HG03520 (cell line): ENCODE data around the gene B4GALT1.
A peak's percentile ranks its signal among the peaks of the same experiment; 100 is the strongest.

Source experiments
- ATAC-seq: cut with Tn5 transposase; IDR thresholded peaks from one replicate; pipeline ENCODE4 v1.9.1; 2021; ENCODE audit warnings: mild to moderate bottlenecking, moderate library complexity; ENCODE audit not compliant: unreplicated experiment

B4GALT1 gene

GRCh38 chr9:33142535-33142934 lies 24.6 kb downstream of the B4GALT1 start:
- ATAC-seq = no peak

- no peak for ATAC-seq
Observed at GRCh38 chr9:33140401-33141360, 26.5 kb downstream of the B4GALT1 start.

DNA sequence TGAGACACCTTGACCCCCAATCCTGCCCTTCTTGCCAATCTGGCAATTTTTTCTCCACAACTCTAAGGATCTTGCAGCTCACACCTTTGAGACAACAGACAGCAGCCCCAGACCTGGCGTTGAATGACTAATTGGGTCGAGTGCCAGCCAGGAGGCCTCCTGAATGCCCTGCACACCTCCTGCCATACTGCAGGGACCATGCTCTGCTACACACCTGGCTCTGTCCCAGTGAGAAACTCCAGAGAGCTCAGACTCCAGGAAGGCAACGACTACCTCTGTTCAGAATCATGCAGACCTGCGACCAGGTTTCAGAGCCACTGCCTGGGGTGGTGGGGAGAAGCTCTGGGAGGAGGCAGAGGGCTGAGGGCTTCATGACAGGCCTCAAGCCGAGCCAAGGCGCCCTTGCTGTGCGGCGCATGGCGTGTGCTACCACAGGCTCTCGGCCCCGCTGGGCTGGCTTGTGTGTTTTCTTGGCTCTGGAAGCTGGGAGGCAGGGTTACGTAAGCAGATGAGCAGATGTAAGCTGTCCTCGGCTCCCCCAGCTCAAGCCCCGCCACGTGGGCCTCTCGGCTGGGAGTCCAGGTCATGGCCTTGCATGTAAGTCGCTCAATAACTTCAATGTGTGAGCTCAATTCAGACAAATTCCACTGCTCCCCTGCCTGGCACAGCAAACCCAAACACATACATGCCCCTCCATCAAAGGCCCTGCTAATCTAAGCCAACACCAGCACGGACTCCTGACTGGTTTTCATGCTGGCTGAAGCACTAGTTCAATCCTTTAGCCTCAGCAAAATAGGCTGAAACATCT lies 27.5 kb downstream of the B4GALT1 start:
- no peak for ATAC-seq

DNA sequence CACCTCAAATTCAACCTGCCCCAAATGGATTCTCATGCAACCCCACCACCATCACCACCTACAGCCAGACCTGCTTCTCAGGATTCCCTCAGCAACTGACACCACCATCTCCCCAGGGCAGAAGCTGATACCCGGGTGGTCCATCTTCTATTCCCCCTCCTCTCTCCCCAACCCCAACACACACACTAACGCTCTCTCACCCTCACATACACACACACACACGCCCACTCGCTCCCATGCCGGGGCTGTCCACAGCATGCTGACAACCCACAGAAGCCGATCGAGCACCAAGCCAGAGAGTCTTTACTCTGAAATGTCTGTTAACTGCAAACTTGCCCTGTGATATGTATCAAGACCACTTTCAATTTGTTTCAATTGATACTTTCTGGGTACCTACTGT lies 28.4 kb downstream of the B4GALT1 start:
- ATAC-seq = no peak

DNA sequence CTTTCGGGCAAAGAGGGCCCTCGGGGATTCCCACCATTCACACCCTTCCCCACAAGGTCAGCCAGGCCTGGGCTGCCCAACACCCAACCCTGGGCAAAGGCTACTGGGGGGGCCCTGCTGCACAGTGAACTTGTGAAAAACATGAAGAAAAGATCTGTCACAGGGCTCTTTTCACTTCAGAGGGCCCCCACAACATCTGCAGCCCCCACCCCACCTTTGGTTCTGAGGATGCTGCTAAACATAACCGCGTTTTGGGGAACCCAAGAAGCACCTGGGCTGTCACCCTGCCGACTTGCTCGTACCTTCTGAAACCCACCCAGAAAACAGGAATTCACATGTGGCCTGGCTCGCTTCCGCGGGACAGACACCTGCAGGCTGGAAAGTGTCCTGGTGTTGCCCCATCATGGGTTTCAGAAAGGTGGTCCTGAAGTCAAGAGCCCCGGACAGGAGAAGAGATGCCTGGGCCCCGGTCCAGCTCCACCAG lies 29.3 kb downstream of the B4GALT1 start:
- no peak for ATAC-seq

DNA sequence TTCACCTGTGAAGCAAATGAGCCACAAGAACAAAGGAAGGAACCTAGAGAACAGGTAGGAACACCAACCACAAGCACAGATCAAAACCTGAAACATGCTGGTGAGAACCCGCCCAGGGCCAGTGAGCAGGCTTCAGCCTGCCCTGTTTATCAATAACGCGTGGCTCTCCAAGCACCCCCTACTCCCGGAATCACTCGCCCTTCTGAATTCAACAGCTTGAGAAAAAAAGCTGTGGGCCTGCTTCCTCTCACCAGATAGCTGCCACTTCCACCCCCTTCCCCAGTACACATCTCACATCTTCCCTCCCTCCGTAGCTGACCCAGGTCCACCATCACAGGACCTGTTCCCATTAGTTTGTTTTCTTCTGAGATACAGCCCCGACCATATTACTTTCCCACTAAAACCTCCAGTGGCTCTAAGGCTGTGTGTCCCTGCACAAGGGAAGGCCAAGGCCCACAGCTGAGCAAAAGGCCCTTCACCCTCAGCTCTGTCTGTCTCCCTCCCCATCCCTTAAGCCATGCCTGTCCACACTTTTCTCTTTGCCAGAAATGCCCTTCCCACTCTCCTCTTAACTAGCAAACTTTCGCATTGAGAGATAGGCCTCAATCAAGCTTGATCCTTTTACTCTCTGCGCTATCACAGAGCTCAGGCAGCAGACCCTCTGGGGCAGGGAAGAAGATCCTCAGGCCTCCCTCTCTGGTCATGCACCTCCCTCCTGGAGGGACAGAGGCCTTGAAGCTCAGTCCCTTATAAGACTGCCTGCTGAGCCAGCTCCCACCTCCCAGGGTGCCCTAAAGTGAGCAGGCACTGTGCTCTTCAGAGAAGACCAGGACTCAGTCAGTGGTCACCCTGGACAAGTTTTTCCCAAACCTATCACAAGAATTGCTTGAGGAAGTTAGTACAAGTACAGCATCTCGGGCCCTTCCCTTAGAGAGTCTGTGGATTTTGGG lies 30.1 kb downstream of the B4GALT1 start:
- peak; percentile 34 for ATAC-seq

- ATAC-seq = no peak
Observed at GRCh38 chr9:33135470-33135958, 31.6 kb downstream of the B4GALT1 start.

DNA sequence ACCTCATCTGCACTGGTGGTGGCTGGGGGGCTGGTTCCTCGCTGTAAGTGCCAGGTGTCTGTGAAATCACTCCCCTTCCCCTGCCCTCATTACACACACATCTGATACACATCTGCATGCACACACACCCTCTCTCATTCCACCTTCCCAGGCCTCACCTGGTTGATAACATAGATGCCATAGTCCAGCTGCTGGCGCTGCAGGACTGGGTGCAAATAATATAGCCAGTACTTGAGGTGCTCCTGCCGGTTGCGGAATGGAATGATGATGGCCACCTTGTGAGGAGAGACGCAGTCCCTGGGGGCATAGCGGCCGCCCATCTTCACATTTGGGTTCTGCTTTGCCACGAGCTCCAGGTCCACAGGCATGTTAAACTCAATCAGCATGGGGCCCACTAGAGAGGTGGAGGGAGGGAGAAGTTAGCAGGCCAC lies 32.1 kb downstream of the B4GALT1 start:
- no peak for ATAC-seq

GRCh38 chr9:33133186-33133585 lies 34.0 kb downstream of the B4GALT1 start:
- ATAC-seq = no peak

GRCh38 chr9:33131790-33132772 lies 35.1 kb downstream of the B4GALT1 start:
- no peak for ATAC-seq

- ATAC-seq = no peak
Observed at GRCh38 chr9:33130961-33131789, 36.0 kb downstream of the B4GALT1 start.

DNA sequence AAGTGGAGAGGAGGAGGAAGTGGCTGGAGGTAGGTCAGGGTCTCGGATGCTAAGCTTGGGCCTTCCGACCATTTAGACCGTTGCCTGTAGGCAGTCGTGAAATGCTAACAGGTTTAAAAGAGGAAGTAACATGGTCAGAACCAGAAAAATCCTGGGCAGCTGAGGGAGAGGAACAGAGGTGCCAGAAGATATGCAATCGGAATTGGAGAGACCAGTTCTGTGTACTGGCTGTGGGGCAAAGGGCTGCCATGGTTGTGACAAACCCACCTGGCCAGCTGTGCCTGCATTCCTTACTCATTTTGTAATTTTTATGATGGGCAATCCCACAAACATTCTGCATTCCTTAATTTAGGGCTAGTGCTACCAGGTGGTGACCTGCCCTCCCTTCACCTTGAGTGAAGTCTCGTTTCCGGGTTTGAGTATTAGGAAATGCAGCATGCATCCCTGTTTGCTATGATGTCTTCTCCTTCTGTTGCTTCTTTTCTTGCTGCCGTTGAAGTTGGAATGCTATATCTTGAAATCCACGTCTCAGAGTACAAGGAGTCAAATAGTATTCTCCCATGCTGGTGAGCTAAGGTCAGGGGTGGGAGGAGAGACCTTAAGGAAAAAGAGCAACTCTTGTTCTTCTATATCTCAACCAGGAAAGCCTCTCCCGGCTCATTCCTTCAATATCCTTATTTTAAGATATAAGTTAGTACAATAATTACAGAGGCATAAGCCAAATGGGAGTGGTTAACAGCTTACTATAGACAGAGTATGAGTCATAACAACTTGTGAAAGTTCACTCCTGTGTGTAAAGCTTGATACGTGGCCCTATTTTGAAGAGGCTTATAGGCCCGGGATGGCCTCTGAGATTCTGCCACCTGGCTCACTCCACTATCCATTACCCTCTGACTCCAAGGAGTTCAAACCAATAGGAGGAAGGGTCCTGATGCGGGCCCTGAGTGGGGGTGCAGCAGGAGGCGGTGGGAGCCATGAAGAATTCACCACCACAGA lies 37.0 kb downstream of the B4GALT1 start:
- ATAC-seq = peak; percentile 86

DNA sequence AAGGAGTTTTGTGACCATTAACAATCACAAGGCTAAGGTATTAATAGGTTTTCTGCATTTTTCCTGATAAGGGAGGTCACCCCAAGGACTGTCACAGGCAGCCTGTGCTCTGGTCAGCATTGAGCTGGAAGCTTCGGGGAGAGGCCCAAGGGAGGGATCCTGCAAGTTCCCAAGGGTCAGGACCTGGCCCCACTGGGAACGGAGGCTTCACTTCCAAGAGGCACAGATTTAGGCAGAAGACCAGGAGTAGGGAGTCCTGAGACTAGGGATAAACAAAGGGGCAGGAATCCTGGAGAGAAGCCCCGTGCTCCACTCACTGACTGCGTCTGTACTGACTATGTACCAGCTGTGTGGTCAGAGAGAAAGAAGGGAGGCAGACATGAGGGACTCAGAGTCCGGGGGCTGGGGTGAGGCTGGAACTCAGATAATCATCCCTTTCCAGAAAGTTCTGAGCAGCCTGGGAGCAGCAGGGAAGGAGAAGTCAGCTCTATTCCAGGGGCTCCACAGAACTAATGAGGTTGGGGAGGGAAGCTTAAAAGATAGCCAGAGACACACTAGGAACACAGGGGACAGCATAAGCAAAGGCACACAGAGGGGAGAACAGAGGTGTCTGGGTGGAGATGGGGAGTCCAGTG lies 37.8 kb downstream of the B4GALT1 start:
- no peak for ATAC-seq

- no peak for ATAC-seq
Observed at GRCh38 chr9:33128570-33128969, 38.6 kb downstream of the B4GALT1 start.

GRCh38 chr9:33127881-33128280 lies 39.3 kb downstream of the B4GALT1 start:
- no peak for ATAC-seq
